ENCODE data around the gene PLEKHG4B. TPM values are rescaled to one million over a fixed set of nuclear protein-coding genes. Genes with fewer than 3 reads are reported as not detected.

Gene PLEKHG4B
- total and polyA plus RNA-seq, 4 donors: under 0.01 to 0.05 (median 0.01) TPM; not detected in 1

DNA sequence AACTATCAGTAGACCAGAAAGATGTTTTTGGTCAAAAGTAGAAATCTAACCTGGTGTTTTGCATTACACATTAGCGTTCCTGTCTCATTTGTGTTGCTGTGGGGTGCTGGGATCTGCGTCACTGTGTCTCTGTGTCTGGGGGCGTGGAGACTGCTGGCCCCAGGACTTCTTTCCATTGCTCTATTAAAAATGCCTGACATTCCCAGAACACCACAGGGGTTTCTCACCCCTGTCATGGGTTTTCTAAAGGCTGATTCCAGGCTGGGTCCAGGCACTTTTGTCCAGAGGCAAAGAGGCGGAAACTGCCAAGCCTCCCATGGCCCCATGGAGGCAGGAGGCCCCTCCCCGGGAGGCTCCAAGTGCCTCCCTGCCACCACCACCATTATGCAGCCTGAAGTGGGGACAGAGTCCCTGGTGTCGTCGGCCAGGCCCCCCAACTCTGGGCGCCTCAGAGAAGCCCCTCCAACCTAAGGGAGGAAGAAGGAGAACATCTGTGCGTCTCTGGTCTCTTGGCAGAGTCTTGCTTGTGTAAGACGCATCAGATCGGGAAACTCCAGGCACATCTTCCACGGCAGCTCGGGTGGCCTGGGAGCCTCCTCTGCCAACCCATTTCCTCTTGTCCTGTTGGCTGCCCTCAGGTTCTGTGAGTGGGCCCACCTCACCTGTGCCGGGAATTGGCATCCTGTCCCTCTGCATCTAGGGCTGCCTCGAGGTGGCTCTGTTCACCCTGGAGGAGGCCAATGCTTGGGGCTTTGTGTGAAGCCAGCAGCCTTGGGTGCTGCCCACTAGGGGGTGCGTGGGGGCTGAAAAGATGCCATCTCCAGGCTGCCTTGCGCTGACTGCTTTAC, 13.8 kb upstream of the PLEKHG4B start:
- Histone ChIP-seq H3K9ac (ENCODE audit: low read depth in 1 of 2, low read length in 2 of 2) (no peak overlapping the region), H3K4me1 (ENCODE audit: control insufficient read depth in 4 of 4, insufficient read depth in 4 of 4, low read length in 3 of 4) (no peaks in the 10 kb centered on the region), H3K9me3 (ENCODE audit: control insufficient read depth in 4 of 4, low read length in 3 of 4) (no peaks in the 10 kb centered on the region), H3K27me3 (ENCODE audit: control insufficient read depth in 4 of 4, insufficient read depth in 4 of 4, low read length in 3 of 4) (peaks cover 0 to 6% (median 0%) of the 10 kb centered on the region in 4 donors), H3K27ac (ENCODE audit: low read depth in 1 of 2, low read length in 2 of 2) (no peak overlapping the region), H3K4me3 (ENCODE audit: low read depth in 1 of 3, low read length in 3 of 3) (no peak overlapping the region), H3K36me3 (ENCODE audit: control insufficient read depth in 4 of 4, insufficient read depth in 3 of 4, low read depth in 1 of 4, low read length in 3 of 4) (no peaks in the 10 kb centered on the region)
- no peak for DNase-seq (ENCODE audit: low spot score)
- 70% methylated on average over 17 of the region's 17 CpGs for WGBS
- peak; percentile 10 to 50 for TF ChIP-seq RAD21 (IDR thresholded peaks at IDR 0.05)
- TF ChIP-seq, protein P1, sequence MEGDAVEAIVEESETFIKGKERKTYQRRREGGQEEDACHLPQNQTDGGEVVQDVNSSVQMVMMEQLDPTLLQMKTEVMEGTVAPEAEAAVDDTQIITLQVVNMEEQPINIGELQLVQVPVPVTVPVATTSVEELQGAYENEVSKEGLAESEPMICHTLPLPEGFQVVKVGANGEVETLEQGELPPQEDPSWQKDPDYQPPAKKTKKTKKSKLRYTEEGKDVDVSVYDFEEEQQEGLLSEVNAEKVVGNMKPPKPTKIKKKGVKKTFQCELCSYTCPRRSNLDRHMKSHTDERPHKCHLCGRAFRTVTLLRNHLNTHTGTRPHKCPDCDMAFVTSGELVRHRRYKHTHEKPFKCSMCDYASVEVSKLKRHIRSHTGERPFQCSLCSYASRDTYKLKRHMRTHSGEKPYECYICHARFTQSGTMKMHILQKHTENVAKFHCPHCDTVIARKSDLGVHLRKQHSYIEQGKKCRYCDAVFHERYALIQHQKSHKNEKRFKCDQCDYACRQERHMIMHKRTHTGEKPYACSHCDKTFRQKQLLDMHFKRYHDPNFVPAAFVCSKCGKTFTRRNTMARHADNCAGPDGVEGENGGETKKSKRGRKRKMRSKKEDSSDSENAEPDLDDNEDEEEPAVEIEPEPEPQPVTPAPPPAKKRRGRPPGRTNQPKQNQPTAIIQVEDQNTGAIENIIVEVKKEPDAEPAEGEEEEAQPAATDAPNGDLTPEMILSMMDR (IDR thresholded peaks at IDR 0.05; ENCODE audit: low read depth, low read length, missing input control): peak; percentile 10
- TF ChIP-seq, protein P2, sequence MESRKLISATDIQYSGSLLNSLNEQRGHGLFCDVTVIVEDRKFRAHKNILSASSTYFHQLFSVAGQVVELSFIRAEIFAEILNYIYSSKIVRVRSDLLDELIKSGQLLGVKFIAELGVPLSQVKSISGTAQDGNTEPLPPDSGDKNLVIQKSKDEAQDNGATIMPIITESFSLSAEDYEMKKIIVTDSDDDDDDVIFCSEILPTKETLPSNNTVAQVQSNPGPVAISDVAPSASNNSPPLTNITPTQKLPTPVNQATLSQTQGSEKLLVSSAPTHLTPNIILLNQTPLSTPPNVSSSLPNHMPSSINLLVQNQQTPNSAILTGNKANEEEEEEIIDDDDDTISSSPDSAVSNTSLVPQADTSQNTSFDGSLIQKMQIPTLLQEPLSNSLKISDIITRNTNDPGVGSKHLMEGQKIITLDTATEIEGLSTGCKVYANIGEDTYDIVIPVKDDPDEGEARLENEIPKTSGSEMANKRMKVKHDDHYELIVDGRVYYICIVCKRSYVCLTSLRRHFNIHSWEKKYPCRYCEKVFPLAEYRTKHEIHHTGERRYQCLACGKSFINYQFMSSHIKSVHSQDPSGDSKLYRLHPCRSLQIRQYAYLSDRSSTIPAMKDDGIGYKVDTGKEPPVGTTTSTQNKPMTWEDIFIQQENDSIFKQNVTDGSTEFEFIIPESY (IDR thresholded peaks at IDR 0.05): no peak

DNA sequence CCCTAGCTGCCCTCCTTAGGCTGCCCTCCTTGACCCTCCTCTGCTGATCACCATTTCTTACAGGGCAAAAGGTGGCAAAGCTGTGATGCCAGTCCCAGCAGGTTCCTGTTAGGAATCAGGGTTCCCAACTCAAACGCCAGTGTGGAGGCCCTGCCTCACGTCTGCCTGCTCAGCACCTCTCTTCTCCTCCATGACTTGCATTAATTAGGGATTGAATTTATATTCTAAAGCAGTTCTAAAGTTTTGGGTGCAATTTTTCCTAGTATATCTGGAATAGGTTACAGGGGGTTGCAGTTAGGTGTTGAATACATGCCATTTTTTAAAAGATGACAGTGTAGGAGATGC, 13.2 kb upstream of the PLEKHG4B start:
- DNase-seq (ENCODE audit: low spot score): no peak
- Histone ChIP-seq H3K4me3 (ENCODE audit: low read depth in 1 of 3, low read length in 3 of 3) (no peak overlapping the region), H3K9me3 (ENCODE audit: control insufficient read depth in 4 of 4, low read length in 3 of 4) (no peaks in the 10 kb centered on the region), H3K9ac (ENCODE audit: low read depth in 1 of 2, low read length in 2 of 2) (no peak overlapping the region), H3K36me3 (ENCODE audit: control insufficient read depth in 4 of 4, insufficient read depth in 3 of 4, low read depth in 1 of 4, low read length in 3 of 4) (no peaks in the 10 kb centered on the region), H3K4me1 (ENCODE audit: control insufficient read depth in 4 of 4, insufficient read depth in 4 of 4, low read length in 3 of 4) (no peaks in the 10 kb centered on the region), H3K27me3 (ENCODE audit: control insufficient read depth in 4 of 4, insufficient read depth in 4 of 4, low read length in 3 of 4) (peaks cover 0 to 6% (median 0%) of the 10 kb centered on the region in 4 donors), H3K27ac (ENCODE audit: low read depth in 1 of 2, low read length in 2 of 2) (no peak overlapping the region)
- WGBS: 68% methylated on average over 2 of the region's 2 CpGs
- TF ChIP-seq, protein P3, sequence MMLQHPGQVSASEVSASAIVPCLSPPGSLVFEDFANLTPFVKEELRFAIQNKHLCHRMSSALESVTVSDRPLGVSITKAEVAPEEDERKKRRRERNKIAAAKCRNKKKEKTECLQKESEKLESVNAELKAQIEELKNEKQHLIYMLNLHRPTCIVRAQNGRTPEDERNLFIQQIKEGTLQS (IDR thresholded peaks at IDR 0.05): no peak
- TF ChIP-seq RXRA (IDR thresholded peaks at IDR 0.05) (no peak), HNF4G (IDR thresholded peaks at IDR 0.05) (no peak), EGR1 (IDR thresholded peaks at IDR 0.05; ENCODE audit: low read depth in 2 of 2) (no peak), NR2F2 (IDR thresholded peaks at IDR 0.05) (no peak), HNF4A (conservative IDR thresholded peaks at IDR 0.05) (no peak), JUND (IDR thresholded peaks at IDR 0.05) (no peak), GABPA (IDR thresholded peaks at IDR 0.05 in 1 of 2, conservative IDR thresholded peaks at IDR 0.05 in 1 of 2) (no peak), RAD21 (IDR thresholded peaks at IDR 0.05) (no peak), FOXA1 (IDR thresholded peaks at IDR 0.05) (no peak)
- TF ChIP-seq, protein P1 (IDR thresholded peaks at IDR 0.05; ENCODE audit: low read depth, low read length, missing input control): no peak
- TF ChIP-seq, protein P2 (IDR thresholded peaks at IDR 0.05): no peak
- TF ChIP-seq, protein P4, sequence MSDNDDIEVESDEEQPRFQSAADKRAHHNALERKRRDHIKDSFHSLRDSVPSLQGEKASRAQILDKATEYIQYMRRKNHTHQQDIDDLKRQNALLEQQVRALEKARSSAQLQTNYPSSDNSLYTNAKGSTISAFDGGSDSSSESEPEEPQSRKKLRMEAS (IDR thresholded peaks at IDR 0.05): no peak
- TF ChIP-seq, protein P5, sequence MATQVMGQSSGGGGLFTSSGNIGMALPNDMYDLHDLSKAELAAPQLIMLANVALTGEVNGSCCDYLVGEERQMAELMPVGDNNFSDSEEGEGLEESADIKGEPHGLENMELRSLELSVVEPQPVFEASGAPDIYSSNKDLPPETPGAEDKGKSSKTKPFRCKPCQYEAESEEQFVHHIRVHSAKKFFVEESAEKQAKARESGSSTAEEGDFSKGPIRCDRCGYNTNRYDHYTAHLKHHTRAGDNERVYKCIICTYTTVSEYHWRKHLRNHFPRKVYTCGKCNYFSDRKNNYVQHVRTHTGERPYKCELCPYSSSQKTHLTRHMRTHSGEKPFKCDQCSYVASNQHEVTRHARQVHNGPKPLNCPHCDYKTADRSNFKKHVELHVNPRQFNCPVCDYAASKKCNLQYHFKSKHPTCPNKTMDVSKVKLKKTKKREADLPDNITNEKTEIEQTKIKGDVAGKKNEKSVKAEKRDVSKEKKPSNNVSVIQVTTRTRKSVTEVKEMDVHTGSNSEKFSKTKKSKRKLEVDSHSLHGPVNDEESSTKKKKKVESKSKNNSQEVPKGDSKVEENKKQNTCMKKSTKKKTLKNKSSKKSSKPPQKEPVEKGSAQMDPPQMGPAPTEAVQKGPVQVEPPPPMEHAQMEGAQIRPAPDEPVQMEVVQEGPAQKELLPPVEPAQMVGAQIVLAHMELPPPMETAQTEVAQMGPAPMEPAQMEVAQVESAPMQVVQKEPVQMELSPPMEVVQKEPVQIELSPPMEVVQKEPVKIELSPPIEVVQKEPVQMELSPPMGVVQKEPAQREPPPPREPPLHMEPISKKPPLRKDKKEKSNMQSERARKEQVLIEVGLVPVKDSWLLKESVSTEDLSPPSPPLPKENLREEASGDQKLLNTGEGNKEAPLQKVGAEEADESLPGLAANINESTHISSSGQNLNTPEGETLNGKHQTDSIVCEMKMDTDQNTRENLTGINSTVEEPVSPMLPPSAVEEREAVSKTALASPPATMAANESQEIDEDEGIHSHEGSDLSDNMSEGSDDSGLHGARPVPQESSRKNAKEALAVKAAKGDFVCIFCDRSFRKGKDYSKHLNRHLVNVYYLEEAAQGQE (IDR thresholded peaks at IDR 0.05): no peak
